Ureter (tissue), 1 donor: ENCODE results near the gene PLA2G2F. TPM values are rescaled to one million over a fixed set of nuclear protein-coding genes. Genes with fewer than 3 reads are reported as not detected.
"Not testable (repeated sequence)": the region's sequence is repeated elsewhere in the genome, so short reads cannot be mapped to it uniquely, and the experiment has no call there.

ENCODE experiments used
- DNase-seq: peaks from one replicate; pipeline ENCODE4 v3.0.0-alpha.2; 2020; ENCODE audit warnings: low spot score
- total RNA-seq: library from RNA; stranded (reverse); gene quantifications from one replicate; pipeline ENCODE4 v1.2.4, GENCODE V29; 2023
- donor health status: DM: yes; HTN: yes; CAD: no.

PLA2G2F gene
- total RNA-seq, 1 donor from 2014 or later, result 19.2 TPM

DNA sequence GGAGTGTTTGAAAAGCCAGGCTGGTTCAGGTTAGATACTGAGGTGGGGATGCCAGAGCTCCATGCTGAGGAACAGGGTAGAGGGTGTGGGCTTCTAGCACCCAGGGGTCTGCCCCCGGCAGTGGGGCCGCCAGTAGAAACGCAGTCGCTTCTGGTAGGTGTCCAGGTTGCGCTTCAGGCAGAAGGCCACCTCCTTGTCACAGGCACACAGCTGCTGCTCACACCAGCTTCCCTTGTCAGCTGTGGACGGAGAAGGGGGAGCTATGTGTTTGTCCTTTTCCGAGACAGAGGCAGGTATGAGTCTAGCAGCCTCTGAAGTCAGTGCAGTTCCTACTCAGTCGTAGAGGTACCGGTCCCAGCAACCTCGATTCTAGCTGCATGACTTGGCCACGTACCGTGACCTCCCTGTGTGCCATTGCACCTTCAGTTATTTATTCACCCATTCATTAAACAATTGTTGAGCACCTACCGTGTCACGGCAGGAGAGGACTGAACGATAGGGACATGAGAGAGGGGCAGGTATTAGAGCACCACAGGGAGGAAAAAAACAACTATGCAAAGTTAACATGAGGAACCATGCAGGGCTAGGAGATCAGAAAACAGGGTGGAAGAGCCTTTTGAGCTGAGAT is 25.0 kb upstream of the PLA2G2F start:
- DNase-seq, result no peak

GRCh38 chr1:20115479-20115878 is 23.6 kb upstream of the PLA2G2F start:
- DNase-seq, result no peak

DNA sequence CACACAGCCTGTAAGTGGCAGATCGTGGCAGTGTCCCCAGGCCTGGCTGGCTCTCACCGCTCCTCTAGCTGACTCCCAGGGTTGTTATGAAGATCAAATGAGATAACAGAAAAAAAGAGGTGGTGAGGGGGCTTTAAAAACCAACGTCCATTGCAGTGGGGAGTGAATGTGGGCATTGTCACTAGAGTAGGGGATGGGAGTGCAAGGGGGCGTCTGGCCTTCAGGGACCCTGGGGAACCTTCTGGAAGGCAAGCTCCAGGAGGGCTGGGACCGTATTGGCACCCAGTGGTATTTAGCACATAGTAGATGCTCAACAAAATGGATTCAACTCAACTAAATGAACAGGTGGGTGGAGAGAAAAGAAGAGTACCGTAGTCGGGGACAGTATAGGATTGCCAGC is 23.2 kb upstream of the PLA2G2F start:
- no peak for DNase-seq

DNA sequence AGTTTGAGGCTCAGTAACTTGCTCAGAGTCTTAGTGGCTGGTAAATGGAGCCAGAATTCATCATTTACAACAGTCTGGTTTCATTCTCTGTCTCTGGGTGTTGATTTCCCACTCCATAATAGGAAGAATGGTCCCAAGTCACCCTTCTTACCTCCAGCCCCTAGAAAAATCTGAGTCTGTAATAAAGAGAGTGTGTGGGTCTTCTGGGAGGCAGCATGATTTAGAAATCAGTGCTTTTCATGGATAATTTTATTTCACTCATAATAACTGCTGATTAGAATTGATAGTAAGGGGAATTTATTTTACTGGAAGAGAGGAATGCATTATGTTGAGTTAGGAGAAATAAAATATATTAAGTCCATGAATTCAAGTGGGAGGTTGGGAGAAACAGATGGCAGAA is 21.9 kb upstream of the PLA2G2F start:
- no peak for DNase-seq

DNA sequence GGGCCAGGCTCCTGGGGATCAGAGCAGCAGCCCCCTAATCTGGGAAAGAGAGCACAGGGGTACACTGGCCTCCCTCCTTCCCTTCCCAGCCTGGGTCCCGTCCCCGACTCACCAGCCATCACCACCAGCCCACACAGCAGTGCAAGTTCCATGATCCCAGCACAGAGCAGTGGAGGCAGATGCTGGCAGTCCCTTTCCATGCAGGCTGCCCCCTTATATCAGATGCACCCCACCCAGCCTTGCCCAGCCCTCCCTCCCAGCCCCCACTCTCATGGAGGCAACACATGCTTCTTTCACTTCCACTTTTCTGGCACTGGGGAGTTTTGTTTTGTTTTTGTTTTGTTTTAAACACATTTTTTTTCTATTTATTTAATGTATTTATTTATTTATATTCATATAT is 19.8 kb upstream of the PLA2G2F start, which contains the start of gene PLA2G2D:
Gene PLA2G2D (minus strand): TSS at position 190 of the 400 bp plus-strand sequence. CDS start 38 bp downstream, at position 152.
- no peak for DNase-seq

DNA sequence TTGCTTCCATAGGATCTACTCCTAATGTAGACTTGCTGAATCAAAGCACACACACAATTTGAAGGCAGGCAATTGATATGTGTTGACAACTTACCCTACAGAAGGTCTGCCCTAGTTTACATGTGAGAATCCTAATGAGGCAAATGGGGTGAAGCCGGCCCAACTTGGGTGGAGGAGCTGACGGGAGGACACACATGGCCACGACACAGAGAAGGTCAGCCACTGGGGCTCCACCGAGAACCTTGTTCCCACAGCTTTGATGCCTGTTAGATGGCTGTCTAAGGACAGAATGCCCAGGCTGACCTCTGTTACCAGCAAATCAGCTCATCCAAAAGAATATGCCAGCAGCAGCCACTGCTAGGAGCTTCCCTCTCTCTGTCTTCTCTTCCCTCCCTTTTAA is 18.3 kb upstream of the PLA2G2F start:
- DNase-seq, result no peak

GRCh38 chr1:20123722-20124455 is 15.2 kb upstream of the PLA2G2F start:
- DNase-seq, result no peak

DNA sequence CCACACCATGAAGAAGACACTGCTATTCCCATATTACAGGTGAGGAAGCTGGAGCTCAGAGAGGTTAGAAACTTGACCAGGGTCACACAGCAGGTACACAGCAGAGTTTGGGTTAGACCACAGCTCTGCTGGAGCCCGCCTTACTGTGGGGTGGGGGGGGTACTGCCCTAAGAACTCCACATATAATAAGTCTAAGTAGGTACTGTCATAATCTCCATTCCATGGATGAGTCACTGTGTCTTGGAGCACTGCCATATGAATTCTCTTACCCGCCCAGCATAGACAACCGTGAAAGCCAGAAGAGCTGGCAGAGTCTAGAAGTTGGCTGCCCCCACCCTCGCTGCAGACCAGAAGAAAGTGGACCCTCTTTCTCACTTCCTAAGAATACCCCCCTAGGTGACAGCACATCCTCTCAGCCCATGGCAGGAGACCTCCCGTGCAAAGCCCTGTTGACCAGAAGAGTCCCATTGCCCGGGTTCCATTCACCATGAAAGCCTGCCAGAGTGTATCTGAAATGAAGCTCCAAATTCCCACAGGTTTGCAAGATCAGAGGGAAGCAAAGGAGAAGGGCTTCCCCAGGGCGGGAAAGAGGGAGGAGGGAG is 14.6 kb upstream of the PLA2G2F start:
- peak; percentile 60 for DNase-seq

DNA sequence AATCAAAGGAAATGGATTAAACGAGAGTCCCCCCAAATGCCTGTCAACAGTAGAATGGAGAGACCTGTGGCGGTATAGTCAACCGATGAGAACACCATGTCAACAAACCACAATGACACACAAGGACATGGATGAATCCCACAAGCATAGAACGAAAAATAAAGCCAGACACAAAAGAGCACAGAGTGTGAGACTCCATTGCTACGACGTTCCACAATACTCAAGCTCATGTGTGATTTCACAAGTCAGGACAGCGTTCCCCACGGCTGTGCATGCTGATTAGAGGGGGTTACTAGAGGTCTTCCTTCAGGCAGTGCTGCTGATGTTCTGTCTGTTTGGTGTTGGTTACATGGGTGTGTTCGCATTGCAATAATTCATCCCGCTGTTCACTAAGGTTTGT is 14.0 kb upstream of the PLA2G2F start:
- no peak for DNase-seq

- DNase-seq, result no peak
These were observed 12.9 kb upstream of the PLA2G2F start for GRCh38 chr1:20126041-20126805.

GRCh38 chr1:20126806-20127440 is 12.2 kb upstream of the PLA2G2F start:
- DNase-seq, result no peak

DNA sequence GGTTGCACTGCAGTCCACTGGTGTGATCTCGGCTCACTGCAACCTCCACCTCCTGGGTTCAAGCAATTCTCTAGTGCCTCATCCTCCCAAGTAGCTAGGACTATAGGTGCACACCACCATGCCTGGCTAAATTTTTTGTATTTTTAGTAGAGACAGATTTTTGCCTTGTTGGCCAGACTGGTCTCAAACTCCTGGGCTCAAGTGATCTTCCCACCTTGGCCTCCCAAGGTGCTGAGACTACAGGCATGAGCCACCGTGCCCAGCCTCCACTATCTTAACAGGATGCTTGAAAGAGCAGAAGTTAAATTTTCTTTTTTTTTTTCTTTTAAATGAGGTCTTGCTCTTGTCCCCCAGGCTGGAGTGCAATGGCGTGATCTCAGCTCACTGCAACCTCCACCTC is 8.6 kb upstream of the PLA2G2F start:
- DNase-seq, result not testable (repeated sequence)

GRCh38 chr1:20134995-20135394 is 4.1 kb upstream of the PLA2G2F start:
- no peak for DNase-seq

GRCh38 chr1:20136249-20136648 is 2.9 kb upstream of the PLA2G2F start:
- DNase-seq, result no peak

DNA sequence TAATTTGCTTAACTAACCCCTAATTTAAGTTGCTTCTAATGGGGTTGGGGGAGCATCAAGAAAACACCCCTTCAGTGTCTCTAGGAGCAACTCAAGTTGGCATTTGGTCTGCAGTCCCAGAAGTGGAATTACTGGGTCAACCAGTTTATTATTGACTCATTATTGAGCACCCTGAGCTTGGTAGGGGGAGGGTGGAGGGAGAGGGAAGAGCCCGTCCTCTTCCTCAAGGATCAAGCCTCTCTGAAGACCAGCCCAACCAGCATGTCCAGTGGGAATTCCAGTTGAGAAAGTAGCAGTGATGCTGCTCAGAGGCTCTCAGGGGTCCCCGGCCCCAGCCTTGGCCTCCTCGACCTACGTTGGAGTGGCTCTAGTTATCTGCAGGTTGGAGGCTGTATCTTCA is 2.1 kb upstream of the PLA2G2F start:
- no peak for DNase-seq

- DNase-seq, result no peak
These were observed 1.5 kb upstream of the PLA2G2F start for GRCh38 chr1:20137604-20138003.

- no peak for DNase-seq
These were observed 777 bp upstream of the PLA2G2F start for GRCh38 chr1:20138346-20138745.

DNA sequence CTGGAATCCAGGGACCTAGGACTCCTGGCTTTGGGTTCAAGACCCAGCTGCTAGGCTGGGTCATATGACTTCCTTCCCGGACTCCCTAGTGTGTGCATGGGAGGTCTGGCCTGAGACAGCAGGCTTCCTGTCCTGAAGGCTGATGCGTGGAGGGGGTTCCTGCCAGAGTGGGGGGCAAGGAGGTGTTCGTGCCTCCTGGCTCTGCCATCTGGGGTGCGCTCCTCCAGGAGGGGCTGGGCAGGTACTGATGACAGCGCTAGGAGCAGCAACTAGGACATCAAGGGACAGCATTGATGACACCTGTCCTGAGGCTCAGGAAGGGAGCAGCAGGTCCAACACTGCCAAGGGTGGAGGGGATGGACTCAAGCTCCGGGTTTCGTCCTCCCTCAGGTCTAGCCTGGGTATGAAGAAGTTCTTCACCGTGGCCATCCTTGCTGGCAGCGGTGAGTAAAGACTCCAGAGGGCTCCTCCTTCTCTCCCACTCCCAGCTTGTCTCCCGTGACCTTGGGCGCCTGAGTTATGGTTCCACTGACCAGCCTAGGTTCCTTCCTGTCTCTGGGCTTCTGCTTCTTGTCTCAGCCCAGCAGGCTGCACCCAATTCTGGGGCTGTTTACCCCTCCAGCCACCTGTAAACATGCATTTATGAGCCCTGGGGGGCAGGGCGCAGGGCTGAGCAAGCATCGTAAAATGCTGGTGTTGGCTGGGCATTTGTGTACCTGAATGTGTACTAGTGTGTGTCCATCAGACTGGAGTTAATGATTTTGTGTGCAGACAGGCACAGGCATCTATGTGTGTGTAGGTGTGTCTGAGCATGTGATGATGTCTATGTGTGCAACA is 871 bp downstream of the PLA2G2F start:
- DNase-seq, result no peak

- DNase-seq, result no peak
These were observed 1.9 kb downstream of the PLA2G2F start for GRCh38 chr1:20141001-20141400.

GRCh38 chr1:20141466-20141865 is 2.3 kb downstream of the PLA2G2F start:
- no peak for DNase-seq
